Cardiac fibroblast (primary cell): ENCODE results near the gene TLE7.

ENCODE experiments used
- DNase-seq, 2 donors: peaks; one replicate each; pipeline versions ENCODE4 v3.0.0 to v3.0.0-alpha.2; 2010; ENCODE audit warnings: low read depth in 2 of 2
- H3K4me3 ChIP-seq, 2 donors: replicated peaks in 1 of 2; 1 replicate in 1 of 2; 2 replicates in 1 of 2; pipeline ENCODE4 v1.5.1; 2011; ENCODE audit warnings: low read depth in 2 of 2, low read length in 2 of 2, mild to moderate bottlenecking in 2 of 2, moderate library complexity in 1 of 2
- CTCF ChIP-seq: IDR thresholded peaks from one replicate; pipeline ENCODE4 v1.5.1; 2011; ENCODE audit warnings: low read depth, mild to moderate bottlenecking, low read length, inconsistent platforms

The TLE7 gene

GRCh38 chr16:71480956-71481355 is 39.1 kb upstream of the TLE7 start:
- no peak for DNase-seq
- H3K4me3 ChIP-seq, result no peak overlapping the region
- no peak for TF ChIP-seq CTCF

GRCh38 chr16:71479420-71479819 is 37.6 kb upstream of the TLE7 start:
- peak; percentile 61 for TF ChIP-seq CTCF
- peak; percentile 48 to 55 for DNase-seq
- no peak overlapping the region for H3K4me3 ChIP-seq

- H3K4me3 ChIP-seq, result no peak overlapping the region
- DNase-seq, result no peak
- TF ChIP-seq CTCF, result no peak
Observed at GRCh38 chr16:71476457-71477124, 34.7 kb upstream of the TLE7 start.

GRCh38 chr16:71474864-71475263 is 33.0 kb upstream of the TLE7 start:
- peak; percentile 36 to 92 for DNase-seq
- TF ChIP-seq CTCF, result no peak
- H3K4me3 ChIP-seq, result no peak overlapping the region

GRCh38 chr16:71473891-71474290 is 32.0 kb upstream of the TLE7 start:
- TF ChIP-seq CTCF, result no peak
- no peak overlapping the region for H3K4me3 ChIP-seq
- DNase-seq, result peak in 1 of 2 donors; percentile 66

GRCh38 chr16:71472931-71473330 is 31.1 kb upstream of the TLE7 start:
- no peak for TF ChIP-seq CTCF
- H3K4me3 ChIP-seq, result no peak overlapping the region
- DNase-seq, result no peak

- H3K4me3 ChIP-seq, result no peak overlapping the region
- DNase-seq, result peak in 1 of 2 donors; percentile 49
- no peak for TF ChIP-seq CTCF
Observed at GRCh38 chr16:71472051-71472450, 30.2 kb upstream of the TLE7 start.
